Duodenal mucosa (tissue), 2 donors: Measurements from ENCODE around the gene PDZD2.

Experiments used
- H3K27ac ChIP-seq: one replicate; pipeline ENCODE4 v1.7.0; 2013; ENCODE audit warnings: low read depth, low read length
- H3K27me3 ChIP-seq, 2 donors: one replicate each; pipeline ENCODE4 v1.7.0; 2013; ENCODE audit warnings: low read length in 2 of 2, control low read depth in 1 of 2; ENCODE audit not compliant: insufficient read depth in 2 of 2, control insufficient read depth in 1 of 2
- H3K36me3 ChIP-seq, 2 donors: one replicate each; pipeline ENCODE4 v1.7.0; 2013; ENCODE audit warnings: low read length in 2 of 2, control low read depth in 1 of 2; ENCODE audit not compliant: insufficient read depth in 2 of 2, control insufficient read depth in 1 of 2
- H3K4me1 ChIP-seq, 2 donors: one replicate each; pipeline ENCODE4 v1.7.0; 2013; ENCODE audit warnings: low read length in 2 of 2, control low read depth in 1 of 2; ENCODE audit not compliant: insufficient read depth in 2 of 2, control insufficient read depth in 1 of 2
- H3K4me3 ChIP-seq, 2 donors: one replicate each; pipeline ENCODE4 v1.7.0; 2013; ENCODE audit warnings: low read length in 2 of 2, low read depth in 1 of 2
- H3K9ac ChIP-seq, 2 donors: one replicate each; pipeline ENCODE4 v1.7.0; 2013; ENCODE audit warnings: low read length in 2 of 2, low read depth in 1 of 2
- H3K9me3 ChIP-seq, 2 donors: one replicate each; pipeline ENCODE4 v1.7.0; 2013; ENCODE audit warnings: low read length in 2 of 2, control low read depth in 1 of 2; ENCODE audit not compliant: control insufficient read depth in 1 of 2

The PDZD2 gene

DNA sequence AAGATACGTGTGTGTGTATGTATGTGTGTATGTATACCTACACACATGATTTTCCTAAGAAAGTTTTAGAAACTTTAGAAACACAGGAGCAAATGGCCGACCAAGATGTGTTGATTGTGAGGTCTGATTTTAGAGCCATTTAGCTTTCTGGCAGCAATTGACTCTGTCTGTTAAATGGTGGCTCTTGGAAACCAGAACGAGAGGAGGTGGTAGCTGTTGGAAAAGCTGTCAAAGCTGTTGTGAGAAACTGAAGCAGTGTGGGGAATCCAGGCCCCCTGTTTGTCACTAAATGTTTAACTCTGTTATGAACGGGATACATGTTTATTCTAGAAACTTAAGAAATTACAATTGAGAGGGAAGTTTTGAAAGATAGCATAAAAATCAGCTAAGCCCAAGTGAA is 443.8 kb downstream of the PDZD2 start:
- Histone ChIP-seq H3K36me3 (no peaks in the 10 kb centered on the region), H3K27ac (no peak overlapping the region), H3K9me3 (no peaks in the 10 kb centered on the region), H3K4me1 (no peaks in the 10 kb centered on the region), H3K9ac (no peak overlapping the region), H3K4me3 (no peak overlapping the region), H3K27me3 (no peaks in the 10 kb centered on the region)

DNA sequence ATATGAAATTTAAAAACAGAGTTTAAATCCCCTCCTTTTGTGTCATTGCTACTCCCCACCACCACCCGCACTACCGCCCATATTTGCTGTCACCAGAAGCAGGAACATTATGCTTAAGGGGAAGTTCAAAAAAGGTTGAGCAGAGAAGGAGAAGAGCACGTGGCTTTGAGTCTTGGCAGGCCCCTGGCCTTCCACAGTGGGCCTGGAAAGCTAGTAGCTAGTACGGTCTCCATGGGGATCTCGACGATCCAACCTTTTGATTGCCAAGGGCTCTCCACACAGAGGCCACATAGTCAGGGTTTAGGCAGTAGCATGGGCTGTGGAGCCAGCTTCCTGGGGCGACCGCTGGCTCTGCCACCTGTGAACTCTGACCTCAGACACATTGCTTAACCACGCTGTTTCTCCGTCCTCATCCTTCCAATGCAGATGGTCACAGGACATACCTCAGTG is 445.1 kb downstream of the PDZD2 start:
- Histone ChIP-seq H3K36me3 (no peaks in the 10 kb centered on the region), H3K4me3 (no peak overlapping the region), H3K4me1 (no peaks in the 10 kb centered on the region), H3K9me3 (no peaks in the 10 kb centered on the region), H3K27ac (no peak overlapping the region), H3K9ac (no peak overlapping the region), H3K27me3 (no peaks in the 10 kb centered on the region)

DNA sequence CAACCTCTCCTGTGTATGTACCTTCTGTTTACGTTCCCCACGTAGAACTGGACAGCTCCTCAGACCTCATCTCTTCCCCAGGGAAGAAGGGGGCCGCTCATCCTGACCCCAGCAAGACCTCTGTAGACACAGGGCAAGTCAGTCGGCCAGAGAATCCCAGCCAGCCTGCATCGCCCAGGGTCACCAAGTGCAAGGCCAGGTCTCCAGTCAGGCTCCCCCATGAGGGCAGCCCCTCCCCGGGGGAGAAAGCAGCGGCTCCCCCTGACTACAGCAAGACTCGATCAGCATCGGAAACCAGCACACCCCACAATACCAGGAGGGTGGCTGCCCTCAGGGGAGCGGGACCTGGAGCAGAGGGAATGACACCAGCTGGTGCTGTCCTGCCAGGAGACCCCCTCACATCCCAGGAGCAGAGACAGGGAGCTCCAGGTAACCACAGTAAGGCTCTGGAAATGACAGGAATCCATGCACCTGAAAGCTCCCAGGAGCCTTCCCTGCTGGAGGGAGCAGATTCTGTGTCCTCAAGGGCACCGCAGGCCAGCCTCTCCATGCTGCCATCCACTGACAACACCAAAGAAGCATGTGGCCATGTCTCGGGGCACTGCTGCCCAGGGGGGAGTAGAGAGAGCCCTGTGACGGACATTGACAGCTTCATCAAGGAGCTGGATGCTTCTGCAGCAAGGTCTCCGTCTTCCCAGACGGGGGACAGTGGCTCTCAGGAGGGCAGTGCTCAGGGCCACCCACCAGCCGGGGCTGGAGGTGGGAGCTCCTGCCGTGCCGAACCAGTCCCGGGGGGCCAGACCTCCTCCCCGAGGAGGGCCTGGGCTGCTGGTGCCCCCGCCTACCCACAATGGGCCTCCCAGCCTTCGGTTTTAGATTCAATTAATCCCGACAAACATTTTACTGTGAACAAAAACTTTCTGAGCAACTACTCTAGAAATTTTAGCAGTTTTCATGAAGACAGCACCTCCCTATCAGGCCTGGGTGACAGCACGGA is 448.5 kb downstream of the PDZD2 start:
- no peaks in the 10 kb centered on the region for H3K4me1 ChIP-seq
- H3K4me3 ChIP-seq: no peak overlapping the region
- no peak overlapping the region for H3K9ac ChIP-seq
- no peaks in the 10 kb centered on the region for H3K27me3 ChIP-seq
- H3K27ac ChIP-seq: no peak overlapping the region
- H3K9me3 ChIP-seq: no peaks in the 10 kb centered on the region
- no peaks in the 10 kb centered on the region for H3K36me3 ChIP-seq

DNA sequence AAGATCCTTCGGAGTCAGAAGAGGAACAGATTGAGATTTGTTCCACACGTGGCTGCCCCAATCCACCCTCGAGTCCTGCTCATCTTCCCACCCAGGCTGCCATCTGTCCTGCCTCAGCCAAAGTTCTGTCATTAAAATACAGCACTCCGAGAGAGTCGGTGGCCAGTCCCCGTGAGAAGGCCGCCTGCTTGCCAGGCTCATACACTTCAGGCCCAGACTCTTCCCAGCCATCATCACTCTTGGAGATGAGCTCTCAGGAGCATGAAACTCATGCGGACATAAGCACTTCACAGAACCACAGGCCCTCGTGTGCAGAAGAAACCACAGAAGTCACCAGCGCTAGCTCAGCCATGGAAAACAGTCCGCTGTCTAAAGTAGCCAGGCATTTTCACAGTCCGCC is 449.3 kb downstream of the PDZD2 start:
- Histone ChIP-seq H3K36me3 (no peaks in the 10 kb centered on the region), H3K9me3 (no peaks in the 10 kb centered on the region), H3K4me1 (peaks cover 0 to 3% of the 10 kb centered on the region in 2 donors), H3K27ac (no peak overlapping the region), H3K4me3 (no peak overlapping the region), H3K27me3 (no peaks in the 10 kb centered on the region), H3K9ac (no peak overlapping the region)

DNA sequence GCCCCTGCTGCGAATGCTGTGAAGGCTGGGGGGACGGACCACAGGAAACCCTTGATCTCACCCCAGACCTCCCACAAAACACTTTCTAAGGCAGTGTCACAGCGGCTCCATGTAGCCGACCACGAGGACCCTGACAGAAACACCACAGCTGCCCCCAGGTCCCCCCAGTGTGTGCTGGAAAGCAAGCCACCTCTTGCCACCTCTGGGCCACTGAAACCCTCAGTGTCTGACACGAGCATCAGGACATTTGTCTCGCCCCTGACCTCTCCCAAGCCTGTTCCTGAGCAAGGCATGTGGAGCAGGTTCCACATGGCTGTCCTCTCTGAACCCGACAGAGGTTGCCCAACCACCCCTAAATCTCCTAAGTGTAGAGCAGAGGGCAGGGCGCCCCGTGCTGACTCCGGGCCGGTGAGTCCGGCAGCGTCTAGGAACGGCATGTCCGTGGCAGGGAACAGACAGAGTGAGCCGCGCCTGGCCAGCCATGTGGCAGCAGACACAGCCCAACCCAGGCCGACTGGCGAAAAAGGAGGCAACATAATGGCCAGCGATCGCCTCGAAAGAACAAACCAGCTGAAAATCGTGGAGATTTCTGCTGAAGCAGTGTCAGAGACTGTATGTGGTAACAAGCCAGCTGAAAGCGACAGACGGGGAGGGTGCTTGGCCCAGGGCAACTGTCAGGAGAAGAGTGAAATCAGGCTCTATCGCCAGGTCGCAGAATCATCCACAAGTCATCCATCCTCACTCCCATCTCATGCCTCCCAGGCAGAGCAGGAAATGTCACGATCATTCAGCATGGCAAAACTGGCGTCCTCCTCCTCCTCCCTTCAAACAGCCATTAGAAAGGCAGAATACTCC is 450.4 kb downstream of the PDZD2 start:
- Histone ChIP-seq H3K36me3 (no peaks in the 10 kb centered on the region), H3K27ac (no peak overlapping the region), H3K9ac (no peak overlapping the region), H3K9me3 (no peaks in the 10 kb centered on the region), H3K27me3 (no peaks in the 10 kb centered on the region), H3K4me1 (peaks cover 0 to 4% of the 10 kb centered on the region in 2 donors), H3K4me3 (no peak overlapping the region)

DNA sequence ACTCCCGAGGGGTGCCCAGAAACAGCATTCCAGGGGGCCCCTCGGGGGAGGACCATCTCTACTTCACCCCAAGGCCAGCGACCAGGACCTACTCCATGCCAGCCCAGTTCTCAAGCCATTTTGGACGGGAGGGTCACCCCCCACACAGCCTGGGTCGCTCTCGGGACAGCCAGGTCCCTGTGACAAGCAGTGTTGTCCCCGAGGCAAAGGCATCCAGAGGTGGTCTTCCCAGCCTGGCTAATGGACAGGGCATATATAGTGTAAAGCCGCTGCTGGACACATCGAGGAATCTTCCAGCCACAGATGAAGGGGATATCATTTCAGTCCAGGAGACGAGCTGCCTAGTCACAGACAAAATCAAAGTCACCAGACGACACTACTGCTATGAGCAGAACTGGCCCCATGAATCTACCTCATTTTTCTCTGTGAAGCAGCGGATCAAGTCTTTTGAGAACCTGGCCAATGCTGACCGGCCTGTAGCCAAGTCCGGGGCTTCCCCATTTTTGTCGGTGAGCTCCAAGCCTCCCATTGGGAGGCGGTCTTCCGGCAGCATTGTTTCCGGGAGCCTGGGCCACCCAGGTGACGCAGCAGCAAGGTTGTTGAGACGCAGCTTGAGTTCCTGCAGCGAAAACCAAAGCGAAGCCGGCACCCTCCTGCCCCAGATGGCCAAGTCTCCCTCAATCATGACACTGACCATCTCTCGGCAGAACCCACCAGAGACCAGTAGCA is 451.3 kb downstream of the PDZD2 start:
- Histone ChIP-seq H3K27me3 (no peaks in the 10 kb centered on the region), H3K9ac (no peak overlapping the region), H3K9me3 (no peaks in the 10 kb centered on the region), H3K4me1 (peaks cover 0 to 4% of the 10 kb centered on the region in 2 donors), H3K27ac (no peak overlapping the region), H3K4me3 (no peak overlapping the region), H3K36me3 (no peaks in the 10 kb centered on the region)

DNA sequence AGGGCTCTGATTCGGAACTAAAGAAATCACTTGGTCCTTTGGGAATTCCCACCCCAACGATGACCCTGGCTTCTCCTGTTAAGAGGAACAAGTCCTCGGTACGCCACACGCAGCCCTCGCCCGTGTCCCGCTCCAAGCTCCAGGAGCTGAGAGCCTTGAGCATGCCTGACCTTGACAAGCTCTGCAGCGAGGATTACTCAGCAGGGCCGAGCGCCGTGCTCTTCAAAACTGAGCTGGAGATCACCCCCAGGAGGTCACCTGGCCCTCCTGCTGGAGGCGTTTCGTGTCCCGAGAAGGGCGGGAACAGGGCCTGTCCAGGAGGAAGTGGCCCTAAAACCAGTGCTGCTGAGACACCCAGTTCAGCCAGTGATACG is 451.8 kb downstream of the PDZD2 start:
- Histone ChIP-seq H3K27me3 (no peaks in the 10 kb centered on the region), H3K36me3 (no peaks in the 10 kb centered on the region), H3K27ac (no peak overlapping the region), H3K4me1 (peaks cover 0 to 4% of the 10 kb centered on the region in 2 donors), H3K9ac (no peak overlapping the region), H3K4me3 (no peak overlapping the region), H3K9me3 (no peaks in the 10 kb centered on the region)

DNA sequence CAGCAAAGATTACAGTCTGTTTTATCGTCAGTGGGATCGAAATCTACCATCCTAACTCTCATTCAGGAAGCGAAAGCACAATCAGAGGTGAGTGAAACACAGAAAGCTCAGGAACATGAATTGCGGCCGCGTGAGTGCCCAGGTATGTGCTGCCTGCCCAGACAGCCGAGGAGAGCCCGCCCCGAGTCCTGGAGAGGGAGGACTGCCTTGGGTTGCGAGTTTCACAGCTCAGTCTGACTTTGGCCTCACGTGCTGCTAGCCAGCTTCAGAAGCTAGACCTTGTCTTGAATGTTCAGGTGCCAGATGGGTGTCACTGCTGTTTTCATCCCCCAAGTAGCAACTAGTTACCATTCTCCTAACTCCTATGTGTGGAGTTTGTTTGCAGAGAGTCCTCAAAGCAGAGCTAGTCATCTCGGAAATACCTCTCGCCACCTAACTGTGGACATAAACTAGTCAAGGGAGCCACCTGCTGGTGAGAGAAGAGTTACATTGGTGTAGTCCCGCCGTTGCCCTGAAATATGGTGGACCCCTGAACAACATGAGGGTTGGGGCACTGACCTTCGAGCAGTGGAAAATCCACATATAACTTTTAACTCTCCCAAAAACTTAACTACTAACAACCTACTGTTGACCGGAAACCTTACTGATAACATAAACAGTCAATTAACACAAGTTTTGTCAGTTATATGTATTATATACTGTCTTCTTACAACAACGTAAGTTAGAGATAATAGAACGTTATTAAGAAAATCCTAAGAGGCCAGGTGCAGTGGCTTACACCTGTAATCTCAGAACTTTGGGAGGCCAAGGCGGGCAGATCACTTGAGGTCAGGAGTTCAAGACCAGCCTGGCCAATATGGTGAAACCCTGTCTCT is 454.2 kb downstream of the PDZD2 start:
- H3K4me3 ChIP-seq: no peak overlapping the region
- no peak overlapping the region for H3K27ac ChIP-seq
- no peak overlapping the region for H3K9ac ChIP-seq

DNA sequence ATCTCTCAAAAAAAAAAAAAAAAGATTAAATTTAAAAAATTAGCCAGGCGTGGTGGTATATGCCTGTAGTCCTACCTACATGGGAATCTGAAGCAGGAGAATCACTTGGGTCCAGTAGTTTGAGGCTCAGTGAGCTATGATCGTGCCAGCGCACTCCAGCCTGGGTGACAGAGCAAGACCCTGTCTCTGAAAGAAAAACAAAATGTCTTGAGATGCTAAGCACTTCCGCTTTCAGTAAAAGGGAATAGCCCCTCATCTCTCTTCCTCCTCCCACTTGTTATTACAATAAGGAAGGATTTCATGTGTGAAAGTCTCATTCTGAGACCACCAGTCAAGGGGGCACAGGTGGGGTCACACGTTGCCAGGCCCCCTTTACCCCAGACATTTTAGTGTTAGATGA is 455.8 kb downstream of the PDZD2 start:
- no peaks in the 10 kb centered on the region for H3K27me3 ChIP-seq
- peaks cover 0 to 4% of the 10 kb centered on the region in 2 donors for H3K4me1 ChIP-seq
- H3K36me3 ChIP-seq: peaks cover 0 to 2% of the 10 kb centered on the region in 2 donors
- H3K27ac ChIP-seq: no peak overlapping the region
- no peak overlapping the region for H3K9ac ChIP-seq
- no peaks in the 10 kb centered on the region for H3K9me3 ChIP-seq
- H3K4me3 ChIP-seq: no peak overlapping the region

More for the DNA sequence above, 454.2 kb downstream of the PDZD2 start:
- Histone ChIP-seq H3K27me3 (no peaks in the 10 kb centered on the region), H3K9me3 (no peaks in the 10 kb centered on the region), H3K4me1 (peaks cover 0 to 4% of the 10 kb centered on the region in 2 donors), H3K36me3 (no peaks in the 10 kb centered on the region)
